Activated naive CD4-positive, alpha-beta T cell treated with anti-CD3 and anti-CD28 coated beads for 36 hours (primary cell): Measurements from ENCODE around the gene GTF2A1L. TPM values are rescaled to one million over a fixed set of nuclear protein-coding genes. Genes with fewer than 3 reads are reported as not detected.

Source experiments
- CTCF ChIA-PET: fragments of 350-600 bp; sonication (Branson Sonifier 250); formaldehyde crosslinking; loops from one replicate; lab custom pipeline; 2021; ENCODE audit warnings: antibody characterized with exemption; lab: Charles Lee
- DNase-seq: peaks from one replicate; pipeline ENCODE4 v3.0.0-alpha.2; 2020
- H3K27ac Mint-ChIP-seq: one replicate; pipeline ENCODE4 v1.8.0; 2021; ENCODE audit warnings: mild to moderate bottlenecking, mixed read lengths
- H3K27me3 Mint-ChIP-seq: one replicate; pipeline ENCODE4 v1.8.0; 2021; ENCODE audit warnings: low read depth, mixed read lengths
- H3K36me3 Mint-ChIP-seq: one replicate; pipeline ENCODE4 v1.8.0; 2021; ENCODE audit warnings: low read depth, mixed read lengths
- H3K4me1 Mint-ChIP-seq: one replicate; pipeline ENCODE4 v1.8.0; 2021; ENCODE audit warnings: low read depth, mixed read lengths
- H3K4me3 Mint-ChIP-seq: one replicate; pipeline ENCODE4 v1.8.0; 2021; ENCODE audit warnings: mild to moderate bottlenecking, moderate library complexity, mixed read lengths
- H3K9me3 Mint-ChIP-seq: one replicate; pipeline ENCODE4 v1.8.0; 2021; ENCODE audit warnings: mixed read lengths
- intact Hi-C: fragments of 100-400 bp; cut with micrococcal nuclease; formaldehyde crosslinking; loops from one replicate; pipeline ENCODE4 v1.15.1; 2023
- total RNA-seq, 2 experiments: library from RNA; stranded (reverse); gene quantifications; one replicate each; pipeline ENCODE4 v1.2.3, GENCODE V29; 2021

Gene GTF2A1L
- total RNA-seq, 2 experiments from 2014 or later, result not detected

- Mint-ChIP-seq H3K4me3 (no peak overlapping the region), H3K36me3 (no peaks in the 10 kb centered on the region), H3K27ac (no peak overlapping the region), H3K4me1 (no peaks in the 10 kb centered on the region), H3K9me3 (no peaks in the 10 kb centered on the region), H3K27me3 (peaks cover 3% of the 10 kb centered on the region)
- intact Hi-C loops, result no loop called here
- CTCF ChIA-PET, result no interaction called here
- no peak for DNase-seq
Observed at GRCh38 chr2:48727560-48727959, 109.9 kb downstream of the GTF2A1L start.

GRCh38 chr2:48728295-48728694 lies 110.6 kb downstream of the GTF2A1L start:
- no peak for DNase-seq
- intact Hi-C loops, result no loop called here
- H3K4me1 Mint-ChIP-seq, result no peaks in the 10 kb centered on the region
- H3K36me3 Mint-ChIP-seq, result no peaks in the 10 kb centered on the region
- H3K4me3 Mint-ChIP-seq, result no peak overlapping the region
- no peaks in the 10 kb centered on the region for H3K9me3 Mint-ChIP-seq
- H3K27me3 Mint-ChIP-seq, result peaks cover 3% of the 10 kb centered on the region
- H3K27ac Mint-ChIP-seq, result no peak overlapping the region
- CTCF ChIA-PET, result interaction anchor here (0.6 kb wide), 1 partner anchor 61 kb away, joined by 3 read pairs; no protein-coding TSS in a partner anchor

GRCh38 chr2:48728840-48729239 lies 111.2 kb downstream of the GTF2A1L start:
- no peaks in the 10 kb centered on the region for H3K36me3 Mint-ChIP-seq
- no peak for DNase-seq
- no peak overlapping the region for H3K4me3 Mint-ChIP-seq
- H3K27me3 Mint-ChIP-seq, result peaks cover 3% of the 10 kb centered on the region
- H3K9me3 Mint-ChIP-seq, result no peaks in the 10 kb centered on the region
- H3K4me1 Mint-ChIP-seq, result no peaks in the 10 kb centered on the region
- intact Hi-C loops, result no loop called here
- H3K27ac Mint-ChIP-seq, result no peak overlapping the region
- CTCF ChIA-PET, result no interaction called here

Other genes with a start within 250 kb of the GTF2A1L start
- 10 to 100 TPM; 14.9 to 16.5 TPM for gene PPP1R21, start 177.1 kb upstream of the GTF2A1L start, total RNA-seq
- under 1 TPM; 0.45 to 0.57 TPM for gene STON1, start 87.7 kb upstream of the GTF2A1L start, total RNA-seq
- gene LHCGR, start 137.9 kb downstream of the GTF2A1L start, total RNA-seq, result not detected